ENCODE data around the gene PPME1.

PPME1 gene

DNA sequence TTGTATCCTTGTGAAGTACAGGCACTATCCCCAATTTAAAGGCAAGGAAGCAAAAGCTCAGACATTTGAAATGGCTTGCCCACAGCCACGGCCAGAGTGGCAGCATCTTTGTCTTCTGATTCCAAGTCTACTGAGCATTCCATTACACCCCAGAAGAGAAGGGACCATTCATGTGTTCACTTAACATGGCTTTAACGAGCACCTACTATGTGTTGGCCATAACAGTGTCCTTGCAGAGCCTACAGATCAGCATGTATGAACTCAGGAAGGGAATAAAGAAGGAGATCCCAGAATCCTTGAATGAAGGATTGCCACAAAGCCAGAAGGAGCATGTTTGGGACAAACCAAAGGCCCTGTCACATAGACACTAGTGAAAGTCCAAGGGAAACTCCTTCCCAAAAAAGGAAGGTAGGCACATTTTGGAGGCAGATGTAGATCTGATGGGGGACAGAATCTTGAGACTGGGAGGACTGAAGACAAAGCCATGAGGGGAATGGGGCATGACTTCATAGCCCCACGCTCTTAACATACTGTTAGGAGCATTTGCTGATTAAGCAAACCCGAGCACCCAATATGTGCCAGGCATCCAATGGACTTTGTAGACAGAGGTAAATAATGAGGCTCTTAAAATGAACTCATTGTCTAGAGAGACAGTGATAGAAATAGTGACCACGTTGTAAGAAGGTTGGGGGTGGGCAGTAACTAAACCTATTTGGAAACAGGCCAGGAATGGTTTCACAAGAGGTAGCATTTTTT is 85.5 kb downstream of the PPME1 start:
- Histone ChIP-seq H3K4me1 (ENCODE audit: control insufficient read depth, insufficient read depth, low read length) (peaks cover 10% of the 10 kb centered on the region), H3K9me3 (ENCODE audit: control insufficient read depth in 2 of 2, low read length in 2 of 2) (no peaks in the 10 kb centered on the region), H3K27ac (ENCODE audit: low read length) (no peak overlapping the region), H3K36me3 (ENCODE audit: control insufficient read depth in 2 of 2, insufficient read depth in 2 of 2, low read length in 2 of 2) (peaks cover 9 to 26% of the 10 kb centered on the region in 2 donors), H3K9ac (ENCODE audit: low read length in 2 of 2) (no peak overlapping the region), H3K27me3 (ENCODE audit: control insufficient read depth in 1 of 2, insufficient read depth in 2 of 2, low read length in 2 of 2) (no peaks in the 10 kb centered on the region), H3K4me3 (ENCODE audit: low read length in 2 of 2) (no peak overlapping the region)

GRCh38 chr11:74257959-74258553 is 87.0 kb downstream of the PPME1 start:
- no peak overlapping the region for H3K4me3 ChIP-seq (ENCODE audit: low read length in 2 of 2)
- peaks cover 0 to 15% of the 10 kb centered on the region in 2 donors for H3K36me3 ChIP-seq (ENCODE audit: control insufficient read depth in 2 of 2, insufficient read depth in 2 of 2, low read length in 2 of 2)
- no peak overlapping the region for H3K9ac ChIP-seq (ENCODE audit: low read length in 2 of 2)
- H3K4me1 ChIP-seq (ENCODE audit: control insufficient read depth, insufficient read depth, low read length) = peaks cover 10% of the 10 kb centered on the region
- H3K27me3 ChIP-seq (ENCODE audit: control insufficient read depth in 1 of 2, insufficient read depth in 2 of 2, low read length in 2 of 2) = no peaks in the 10 kb centered on the region
- H3K9me3 ChIP-seq (ENCODE audit: control insufficient read depth in 2 of 2, low read length in 2 of 2) = no peaks in the 10 kb centered on the region
- no peak overlapping the region for H3K27ac ChIP-seq (ENCODE audit: low read length)

DNA sequence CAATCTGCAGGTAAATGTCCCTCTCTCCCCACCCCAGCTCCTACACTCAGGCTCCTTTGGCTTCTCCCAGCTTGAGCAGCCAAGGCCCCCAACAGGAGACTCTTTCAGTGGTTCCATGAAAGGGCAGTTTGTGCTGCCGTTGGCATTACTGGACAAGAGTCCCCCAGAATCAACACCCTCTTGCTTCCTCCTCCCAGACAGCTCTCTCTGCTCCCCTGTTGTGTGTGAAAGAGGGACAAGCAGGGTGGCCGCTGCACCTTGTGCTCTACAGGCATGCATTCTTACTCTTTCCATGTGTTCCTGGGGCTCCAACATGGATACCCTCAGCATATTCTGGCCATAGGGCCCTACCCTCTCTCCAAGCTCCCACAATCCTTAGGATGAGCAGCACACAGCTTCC is 91.6 kb downstream of the PPME1 start:
- Histone ChIP-seq H3K36me3 (ENCODE audit: control insufficient read depth in 2 of 2, insufficient read depth in 2 of 2, low read length in 2 of 2) (no peaks in the 10 kb centered on the region), H3K27me3 (ENCODE audit: control insufficient read depth in 1 of 2, insufficient read depth in 2 of 2, low read length in 2 of 2) (no peaks in the 10 kb centered on the region)

GRCh38 chr11:74265256-74265655 is 94.2 kb downstream of the PPME1 start:
- no peak overlapping the region for H3K27ac ChIP-seq (ENCODE audit: low read length)
- H3K27me3 ChIP-seq (ENCODE audit: control insufficient read depth in 1 of 2, insufficient read depth in 2 of 2, low read length in 2 of 2) = no peaks in the 10 kb centered on the region
- H3K4me3 ChIP-seq (ENCODE audit: low read length in 2 of 2) = no peak overlapping the region
- H3K9ac ChIP-seq (ENCODE audit: low read length in 2 of 2) = no peak overlapping the region
- no peaks in the 10 kb centered on the region for H3K4me1 ChIP-seq (ENCODE audit: control insufficient read depth, insufficient read depth, low read length)
- no peaks in the 10 kb centered on the region for H3K9me3 ChIP-seq (ENCODE audit: control insufficient read depth in 2 of 2, low read length in 2 of 2)
- H3K36me3 ChIP-seq (ENCODE audit: control insufficient read depth in 2 of 2, insufficient read depth in 2 of 2, low read length in 2 of 2) = no peaks in the 10 kb centered on the region

More for the DNA sequence above, 91.6 kb downstream of the PPME1 start:
- no peaks in the 10 kb centered on the region for H3K9me3 ChIP-seq (ENCODE audit: control insufficient read depth in 2 of 2, low read length in 2 of 2)
- H3K4me3 ChIP-seq (ENCODE audit: low read length in 2 of 2) = no peak overlapping the region
- H3K9ac ChIP-seq (ENCODE audit: low read length in 2 of 2) = no peak overlapping the region
- peaks cover 9% of the 10 kb centered on the region for H3K4me1 ChIP-seq (ENCODE audit: control insufficient read depth, insufficient read depth, low read length)
- no peak overlapping the region for H3K27ac ChIP-seq (ENCODE audit: low read length)

GRCh38 chr11:74267014-74267413 is 95.9 kb downstream of the PPME1 start:
- H3K9ac ChIP-seq (ENCODE audit: low read length in 2 of 2) = no peak overlapping the region
- H3K9me3 ChIP-seq (ENCODE audit: control insufficient read depth in 2 of 2, low read length in 2 of 2) = no peaks in the 10 kb centered on the region
- no peaks in the 10 kb centered on the region for H3K27me3 ChIP-seq (ENCODE audit: control insufficient read depth in 1 of 2, insufficient read depth in 2 of 2, low read length in 2 of 2)
- no peaks in the 10 kb centered on the region for H3K36me3 ChIP-seq (ENCODE audit: control insufficient read depth in 2 of 2, insufficient read depth in 2 of 2, low read length in 2 of 2)
- no peak overlapping the region for H3K27ac ChIP-seq (ENCODE audit: low read length)
- H3K4me3 ChIP-seq (ENCODE audit: low read length in 2 of 2) = no peak overlapping the region
- H3K4me1 ChIP-seq (ENCODE audit: control insufficient read depth, insufficient read depth, low read length) = no peaks in the 10 kb centered on the region

GRCh38 chr11:74268456-74268855 is 97.4 kb downstream of the PPME1 start:
- Histone ChIP-seq H3K9me3 (ENCODE audit: control insufficient read depth in 2 of 2, low read length in 2 of 2) (no peaks in the 10 kb centered on the region), H3K4me3 (ENCODE audit: low read length in 2 of 2) (no peak overlapping the region), H3K27ac (ENCODE audit: low read length) (no peak overlapping the region), H3K27me3 (ENCODE audit: control insufficient read depth in 1 of 2, insufficient read depth in 2 of 2, low read length in 2 of 2) (no peaks in the 10 kb centered on the region), H3K36me3 (ENCODE audit: control insufficient read depth in 2 of 2, insufficient read depth in 2 of 2, low read length in 2 of 2) (no peaks in the 10 kb centered on the region), H3K4me1 (ENCODE audit: control insufficient read depth, insufficient read depth, low read length) (no peaks in the 10 kb centered on the region), H3K9ac (ENCODE audit: low read length in 2 of 2) (no peak overlapping the region)

DNA sequence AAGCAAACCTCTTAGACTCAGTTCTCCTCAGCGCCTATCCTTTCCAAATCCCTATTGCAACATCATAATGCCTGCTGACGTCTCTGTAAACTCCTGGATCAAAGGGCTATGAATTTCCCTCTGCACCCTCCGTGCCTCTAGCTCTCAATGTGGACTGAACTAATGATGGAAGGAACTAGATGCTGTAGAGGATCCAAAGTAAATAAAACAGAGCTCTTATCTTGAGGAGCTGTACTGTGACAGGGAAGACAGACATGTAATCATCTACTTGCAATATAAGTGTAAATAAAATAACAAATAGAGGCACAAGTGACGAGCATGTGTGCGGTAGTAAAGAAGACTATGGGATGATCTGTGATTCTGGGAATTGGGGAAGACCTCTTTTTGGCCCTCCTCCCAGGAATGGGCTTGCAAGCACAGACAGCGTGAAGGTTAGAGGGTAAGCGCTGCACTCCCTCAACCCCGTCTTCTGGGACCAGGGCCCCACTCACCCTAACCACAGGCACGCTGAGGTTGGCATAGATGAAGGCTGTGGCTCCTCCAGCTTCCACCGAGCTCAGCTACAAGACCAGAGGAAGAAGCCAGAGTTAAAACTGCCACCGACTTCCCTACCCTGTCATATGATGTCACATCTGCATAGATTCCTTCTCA is 98.2 kb downstream of the PPME1 start:
- no peaks in the 10 kb centered on the region for H3K27me3 ChIP-seq (ENCODE audit: control insufficient read depth in 1 of 2, insufficient read depth in 2 of 2, low read length in 2 of 2)
- H3K9me3 ChIP-seq (ENCODE audit: control insufficient read depth in 2 of 2, low read length in 2 of 2) = no peaks in the 10 kb centered on the region
- H3K4me1 ChIP-seq (ENCODE audit: control insufficient read depth, insufficient read depth, low read length) = no peaks in the 10 kb centered on the region
- H3K27ac ChIP-seq (ENCODE audit: low read length) = no peak overlapping the region
- no peak overlapping the region for H3K4me3 ChIP-seq (ENCODE audit: low read length in 2 of 2)
- H3K36me3 ChIP-seq (ENCODE audit: control insufficient read depth in 2 of 2, insufficient read depth in 2 of 2, low read length in 2 of 2) = no peaks in the 10 kb centered on the region
- H3K9ac ChIP-seq (ENCODE audit: low read length in 2 of 2) = no peak overlapping the region

DNA sequence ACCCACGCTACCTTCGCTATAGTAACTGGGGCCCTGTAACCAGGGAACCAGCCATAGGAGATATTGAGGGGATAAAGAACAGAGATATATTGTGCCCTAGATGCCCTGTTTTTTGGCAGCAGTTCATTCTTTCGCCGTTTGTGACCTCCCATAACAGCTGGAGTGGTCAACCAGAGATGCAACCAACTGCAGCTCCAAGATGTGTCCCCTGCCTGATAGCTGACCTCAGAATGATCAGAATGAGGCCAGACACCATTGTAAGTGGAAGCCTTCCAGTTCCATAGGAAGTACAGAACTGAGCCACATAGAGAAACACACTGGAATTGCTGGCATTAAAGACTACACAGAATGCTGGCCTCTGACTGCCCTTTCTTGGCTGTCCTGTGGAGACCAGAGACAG is 101.2 kb downstream of the PPME1 start:
- no peaks in the 10 kb centered on the region for H3K9me3 ChIP-seq (ENCODE audit: control insufficient read depth in 2 of 2, low read length in 2 of 2)
- H3K27me3 ChIP-seq (ENCODE audit: control insufficient read depth in 1 of 2, insufficient read depth in 2 of 2, low read length in 2 of 2) = no peaks in the 10 kb centered on the region
- no peaks in the 10 kb centered on the region for H3K36me3 ChIP-seq (ENCODE audit: control insufficient read depth in 2 of 2, insufficient read depth in 2 of 2, low read length in 2 of 2)
- H3K4me3 ChIP-seq (ENCODE audit: low read length in 2 of 2) = no peak overlapping the region
- no peak overlapping the region for H3K27ac ChIP-seq (ENCODE audit: low read length)
- no peak overlapping the region for H3K9ac ChIP-seq (ENCODE audit: low read length in 2 of 2)
- no peaks in the 10 kb centered on the region for H3K4me1 ChIP-seq (ENCODE audit: control insufficient read depth, insufficient read depth, low read length)

- H3K9me3 ChIP-seq (ENCODE audit: control insufficient read depth in 2 of 2, low read length in 2 of 2) = no peaks in the 10 kb centered on the region
- no peak overlapping the region for H3K27ac ChIP-seq (ENCODE audit: low read length)
- no peak overlapping the region for H3K9ac ChIP-seq (ENCODE audit: low read length in 2 of 2)
- H3K27me3 ChIP-seq (ENCODE audit: control insufficient read depth in 1 of 2, insufficient read depth in 2 of 2, low read length in 2 of 2) = no peaks in the 10 kb centered on the region
- no peaks in the 10 kb centered on the region for H3K4me1 ChIP-seq (ENCODE audit: control insufficient read depth, insufficient read depth, low read length)
- no peak overlapping the region for H3K4me3 ChIP-seq (ENCODE audit: low read length in 2 of 2)
- H3K36me3 ChIP-seq (ENCODE audit: control insufficient read depth in 2 of 2, insufficient read depth in 2 of 2, low read length in 2 of 2) = no peaks in the 10 kb centered on the region
Measured at GRCh38 chr11:74276581-74276980, 105.5 kb downstream of the PPME1 start.

GRCh38 chr11:74278103-74278502 is 107.0 kb downstream of the PPME1 start:
- Histone ChIP-seq H3K27ac (ENCODE audit: low read length) (no peak overlapping the region), H3K36me3 (ENCODE audit: control insufficient read depth in 2 of 2, insufficient read depth in 2 of 2, low read length in 2 of 2) (no peaks in the 10 kb centered on the region), H3K27me3 (ENCODE audit: control insufficient read depth in 1 of 2, insufficient read depth in 2 of 2, low read length in 2 of 2) (no peaks in the 10 kb centered on the region), H3K9me3 (ENCODE audit: control insufficient read depth in 2 of 2, low read length in 2 of 2) (no peaks in the 10 kb centered on the region), H3K9ac (ENCODE audit: low read length in 2 of 2) (no peak overlapping the region), H3K4me1 (ENCODE audit: control insufficient read depth, insufficient read depth, low read length) (no peaks in the 10 kb centered on the region), H3K4me3 (ENCODE audit: low read length in 2 of 2) (no peak overlapping the region)

GRCh38 chr11:74278721-74279161 is 107.7 kb downstream of the PPME1 start:
- Histone ChIP-seq H3K27me3 (ENCODE audit: control insufficient read depth in 1 of 2, insufficient read depth in 2 of 2, low read length in 2 of 2) (no peaks in the 10 kb centered on the region), H3K36me3 (ENCODE audit: control insufficient read depth in 2 of 2, insufficient read depth in 2 of 2, low read length in 2 of 2) (no peaks in the 10 kb centered on the region), H3K9me3 (ENCODE audit: control insufficient read depth in 2 of 2, low read length in 2 of 2) (no peaks in the 10 kb centered on the region), H3K27ac (ENCODE audit: low read length) (no peak overlapping the region), H3K4me3 (ENCODE audit: low read length in 2 of 2) (no peak overlapping the region), H3K4me1 (ENCODE audit: control insufficient read depth, insufficient read depth, low read length) (no peaks in the 10 kb centered on the region), H3K9ac (ENCODE audit: low read length in 2 of 2) (no peak overlapping the region)

Measured in stomach smooth muscle (tissue), 2 donors.